Heart left ventricle (tissue), 13 donors: ENCODE measurements around the gene HOXC5.

Experiments
- CTCF ChIP-seq, 12 donors: fragments of 200-600 bp; sonication (generic) in 4 of 12; IDR thresholded peaks; one replicate each; pipeline versions ENCODE4 v1.5.0 to v1.8.0; 2018 to 2022; ENCODE audit warnings: antibody characterized with exemption in 12 of 12, mild to moderate bottlenecking in 5 of 12
- POLR2A ChIP-seq, 2 donors: fragments of 450-650 bp; IDR thresholded peaks; one replicate each; pipeline ENCODE4 v1.6.1; 2017; ENCODE audit warnings: antibody characterized with exemption in 2 of 2, mild to moderate bottlenecking in 2 of 2, moderate library complexity in 2 of 2
- donor health status: ischemic (EF 13 %, LVEDD 7.1; RV severe dilation, severe dysfunction).
- donor health status: DM: no; HTN: yes; CAD: no.
- donor health status: DM: no; HTN: no; CAD: no.
- donor health status: ischemic (EF 25% LVEDD 6.9; RV normal size, moderate dysfunction).
- donor health status: ischemic (EF 25% LVEDD 5.7; RV mildly dilated, moderate dysfunction).
- donor health status: ischemic (EF 35%, LVEDD 5.7; RV mildly dilated, moderate dysfunction).
- donor health status: nonischemic (EF 11% LVEDD 7.7; RV severe dilation, severe dysfunction).
- donor health status: DM: yes; HTN: yes; CAD: no.
- donor health status: PGD.
- donor health status: ischemic (EF 29% LVEDD 5.4; RV normal size, mild dysfunction).
- donor health status: nonischemic (EF 23%, LVEDD 6.1; RV moderate dilation, normal function).

DNA sequence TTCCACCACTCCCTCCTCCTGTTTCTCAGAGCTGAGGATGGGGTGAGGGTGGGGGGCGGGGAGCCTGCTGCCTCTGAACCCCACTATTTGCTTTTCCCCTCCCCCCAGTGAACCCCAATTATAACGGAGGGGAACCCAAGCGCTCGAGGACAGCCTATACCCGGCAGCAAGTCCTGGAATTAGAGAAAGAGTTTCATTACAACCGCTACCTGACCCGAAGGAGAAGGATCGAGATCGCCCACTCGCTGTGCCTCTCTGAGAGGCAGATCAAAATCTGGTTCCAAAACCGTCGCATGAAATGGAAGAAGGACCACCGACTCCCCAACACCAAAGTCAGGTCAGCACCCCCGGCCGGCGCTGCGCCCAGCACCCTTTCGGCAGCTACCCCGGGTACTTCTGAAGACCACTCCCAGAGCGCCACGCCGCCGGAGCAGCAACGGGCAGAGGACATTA lies 21.9 kb downstream of the HOXC5 start:
- TF ChIP-seq CTCF (IDR thresholded peaks at IDR 0.05) (no peak), POLR2A (IDR thresholded peaks at IDR 0.05) (no peak)
